HepG2 (cell line): ENCODE results near the gene PIK3R1. TPM values are rescaled to one million over a fixed set of nuclear protein-coding genes. Genes with fewer than 3 reads are reported as not detected.

Experiments
- ARID3A ChIP-seq: IDR thresholded peaks from 2 replicates; pipeline ENCODE4 v1.6.1; 2012; ENCODE audit warnings: low read depth, low read length, improper control_type of control experiment
- CBFB ChIP-seq: sonication (generic); formaldehyde crosslinking; IDR thresholded peaks from 2 replicates; pipeline ENCODE4 v1.4.0; 2020; ENCODE audit warnings: missing genetic modification reagents
- CBX5 ChIP-seq: sonication (generic); formaldehyde crosslinking; IDR thresholded peaks from 2 replicates; pipeline ENCODE4 v1.4.0; 2020; ENCODE audit warnings: missing genetic modification reagents, borderline replicate concordance
- EP300 ChIP-seq, 3 experiments: sonication (generic) in 1 of 3; formaldehyde crosslinking in 1 of 3; IDR thresholded peaks; 2 replicates each; pipeline versions ENCODE4 v1.5.1 to v1.6.1; 2011 to 2020; ENCODE audit warnings: low read depth in 2 of 3, low read length in 2 of 3, borderline replicate concordance in 1 of 3, improper control_type of control experiment in 1 of 3, mild to moderate bottlenecking in 1 of 3, missing genetic modification reagents in 1 of 3, moderate library complexity in 1 of 3
- ETV6 ChIP-seq: sonication (generic); formaldehyde crosslinking; conservative IDR thresholded peaks from 2 replicates; pipeline ENCODE4 v1.4.0; 2020; ENCODE audit warnings: missing genetic modification reagents
- GFI1 ChIP-seq: sonication (generic); formaldehyde crosslinking; IDR thresholded peaks from 2 replicates; pipeline ENCODE4 v1.5.0; 2020; ENCODE audit warnings: missing genetic modification reagents, mild to moderate bottlenecking, borderline replicate concordance
- HNRNPH1 ChIP-seq: fragments of 200-400 bp; formaldehyde crosslinking; optimal IDR thresholded peaks from 2 replicates; pipeline ENCODE3; 2017; ENCODE audit warnings: mild to moderate bottlenecking, low read depth, low read length
- KAT8 ChIP-seq: IDR thresholded peaks from 2 replicates; pipeline ENCODE4 v1.6.1; 2016; ENCODE audit warnings: missing genetic modification reagents, missing compliant biosample characterization
- MXD4 ChIP-seq: IDR thresholded peaks from 2 replicates; pipeline ENCODE4 v1.6.1; 2016; ENCODE audit warnings: mild to moderate bottlenecking, missing biosample characterization, missing genetic modification reagents
- SNAI1 ChIP-seq: sonication (generic); formaldehyde crosslinking; IDR thresholded peaks from 2 replicates; pipeline ENCODE4 v1.5.0; 2020; ENCODE audit warnings: mild to moderate bottlenecking, missing genetic modification reagents, borderline replicate concordance
- SP4 ChIP-seq: sonication (generic); formaldehyde crosslinking; IDR thresholded peaks from 2 replicates; pipeline ENCODE4 v1.8.1; 2023; ENCODE audit warnings: mild to moderate bottlenecking, missing genetic modification reagents
- TAF1 ChIP-seq: sonication (generic); formaldehyde crosslinking; IDR thresholded peaks from 2 replicates; pipeline ENCODE4 v1.4.0; 2020; ENCODE audit warnings: missing genetic modification reagents
- ZBTB7B ChIP-seq: sonication (generic); formaldehyde crosslinking; IDR thresholded peaks from 2 replicates; pipeline ENCODE4 v1.4.0; 2020; ENCODE audit warnings: missing genetic modification reagents
- ZFP82 ChIP-seq: sonication (generic); formaldehyde crosslinking; IDR thresholded peaks from 2 replicates; pipeline ENCODE4 v1.5.1; 2020; ENCODE audit warnings: mild to moderate bottlenecking, missing genetic modification reagents, borderline replicate concordance
- ZNF18 ChIP-seq: sonication (generic); formaldehyde crosslinking; IDR thresholded peaks from 2 replicates; pipeline ENCODE4 v1.8.0; 2022; ENCODE audit warnings: mild to moderate bottlenecking, missing genetic modification reagents; ENCODE audit not compliant: insufficient replicate concordance
- ZNF281 ChIP-seq: sonication (generic); formaldehyde crosslinking; IDR thresholded peaks from 2 replicates; pipeline ENCODE4 v1.4.0; 2020; ENCODE audit warnings: missing genetic modification reagents, borderline replicate concordance
- ZNF350 ChIP-seq: sonication (generic); formaldehyde crosslinking; IDR thresholded peaks from 2 replicates; pipeline ENCODE4 v1.4.0; 2020; ENCODE audit warnings: mild to moderate bottlenecking, low read depth, missing genetic modification reagents, borderline replicate concordance
- ZNF564 ChIP-seq: sonication (generic); formaldehyde crosslinking; IDR thresholded peaks from 2 replicates; pipeline ENCODE4 v1.8.1; 2023; ENCODE audit warnings: mild to moderate bottlenecking, missing genetic modification reagents
- ZNF570 ChIP-seq: sonication (generic); formaldehyde crosslinking; IDR thresholded peaks from 2 replicates; pipeline ENCODE4 v1.4.0; 2020; ENCODE audit warnings: mild to moderate bottlenecking, missing genetic modification reagents, borderline replicate concordance
- ZNF577 ChIP-seq: sonication (generic); formaldehyde crosslinking; IDR thresholded peaks from 2 replicates; pipeline ENCODE4 v1.4.0; 2020; ENCODE audit warnings: mild to moderate bottlenecking, low read depth, missing genetic modification reagents, borderline replicate concordance
- ZNF580 ChIP-seq: IDR thresholded peaks from 2 replicates; pipeline ENCODE4 v1.6.1; 2016; ENCODE audit warnings: low read depth, borderline replicate concordance
- ZNF629 ChIP-seq: sonication (generic); formaldehyde crosslinking; conservative IDR thresholded peaks from 2 replicates; pipeline ENCODE4 v1.5.0; 2020; ENCODE audit warnings: missing genetic modification reagents
- polyA plus RNA-seq, 8 experiments: library from polyadenylated mRNA; depleted of rRNA in 3 of 8; stranded (reverse) in 7 of 8; unstranded in 1 of 8; fragments of >200 nt; fragmentation: Illumina TruSeq in 4 of 8; extraction: Trizol in 4 of 8; gene quantifications; 2 replicates each; pipeline versions ENCODE4 v1.2.1 to v1.2.3, GENCODE V29; 2011 to 2016; ENCODE audit warnings: low read depth in 4 of 8, missing spikeins in 1 of 8, mixed read lengths in 1 of 8; ENCODE audit not compliant: insufficient read depth in 1 of 8
- total RNA-seq, 5 experiments: library from RNA; depleted of rRNA; stranded (reverse); fragments of >200 nt; fragmentation: Illumina TruSeq; extraction: Trizol; gene quantifications; 2 replicates each; pipeline ENCODE4 v1.2.3, GENCODE V29; 2016; ENCODE audit warnings: low read depth in 1 of 5
- TF ChIP-seq, protein P1 (sequence below): sonication (generic); formaldehyde crosslinking; IDR thresholded peaks from 2 replicates; pipeline ENCODE4 v1.4.0; 2020; ENCODE audit warnings: missing genetic modification reagents

The PIK3R1 gene
- total and polyA plus RNA-seq, 2 of the 13 experiments (the other 11 are each of a cell fraction or from before 2014, with no cell fraction given), result 8.4 to 21.3 TPM

- TF ChIP-seq ZBTB7B (CRISPR knock-in tag) (0 out of 2 replicates have a peak, but pooled peaks have one; percentile 57), TAF1 (CRISPR knock-in tag) (no peak), HNRNPH1 (no peak), MXD4 (CRISPR knock-in tag) (no peak), ETV6 (no peak), ZNF281 (CRISPR knock-in tag) (no peak), ZNF577 (CRISPR knock-in tag) (no peak), ARID3A (no peak), ZNF570 (CRISPR knock-in tag) (no peak), ZNF18 (CRISPR knock-in tag) (no peak), CBFB (CRISPR knock-in tag) (no peak), SNAI1 (CRISPR knock-in tag) (no peak), CBX5 (CRISPR knock-in tag) (no peak), ZNF629 (no peak), SP4 (CRISPR knock-in tag) (no peak), ZFP82 (no peak), KAT8 (CRISPR knock-in tag) (0 out of 2 replicates have a peak, but pooled peaks have one; percentile 44), GFI1 (CRISPR knock-in tag) (0 out of 2 replicates have a peak, but pooled peaks have one; percentile 18), EP300 (IDR thresholded peaks at IDR 0.05; ENCODE audit: low read depth in 2 of 2, low read length in 2 of 2) (peak in 1 of 2 experiments; percentile 82; a peak in 1 of 4 replicates), EP300 (CRISPR knock-in tag; IDR thresholded peaks at IDR 0.05; ENCODE audit: borderline replicate concordance) (peak; percentile 44; the same call in 1 of the 2 replicates), ZNF564 (CRISPR knock-in tag) (no peak), ZNF580 (no peak), ZNF350 (CRISPR knock-in tag) (no peak)
- TF ChIP-seq, protein P1, sequence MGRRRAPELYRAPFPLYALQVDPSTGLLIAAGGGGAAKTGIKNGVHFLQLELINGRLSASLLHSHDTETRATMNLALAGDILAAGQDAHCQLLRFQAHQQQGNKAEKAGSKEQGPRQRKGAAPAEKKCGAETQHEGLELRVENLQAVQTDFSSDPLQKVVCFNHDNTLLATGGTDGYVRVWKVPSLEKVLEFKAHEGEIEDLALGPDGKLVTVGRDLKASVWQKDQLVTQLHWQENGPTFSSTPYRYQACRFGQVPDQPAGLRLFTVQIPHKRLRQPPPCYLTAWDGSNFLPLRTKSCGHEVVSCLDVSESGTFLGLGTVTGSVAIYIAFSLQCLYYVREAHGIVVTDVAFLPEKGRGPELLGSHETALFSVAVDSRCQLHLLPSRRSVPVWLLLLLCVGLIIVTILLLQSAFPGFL (CRISPR knock-in tag), result no peak
These were observed 55.6 kb downstream of the PIK3R1 start (continued) for GRCh38 chr5:68271124-68271523.
